GM21381 (cell line): ENCODE results near the gene ARL6.
A peak's percentile ranks its signal among the peaks of the same experiment; 100 is the strongest.
"Not testable (repeated sequence)": the region's sequence is repeated elsewhere in the genome, so short reads cannot be mapped to it uniquely, and the experiment has no call there.

Experiments used
- ATAC-seq: cut with Tn5 transposase; IDR thresholded peaks from one replicate; pipeline ENCODE4 v1.9.1; 2021; ENCODE audit warnings: mild to moderate bottlenecking, moderate library complexity; ENCODE audit not compliant: unreplicated experiment

The ARL6 gene

GRCh38 chr3:97821287-97821773 is 56.8 kb downstream of the ARL6 start:
- ATAC-seq: peak; percentile 42

- ATAC-seq: peak; percentile 99
Measured at GRCh38 chr3:97821774-97822358, 57.3 kb downstream of the ARL6 start, which contains the start of gene CRYBG3. Gene CRYBG3, plus strand, starts transcription at chr3:97822011. Its CDS starts 196 bp downstream, at chr3:97822207.

- peak; percentile 24 for ATAC-seq
Measured at GRCh38 chr3:97822359-97822775, 57.8 kb downstream of the ARL6 start.

GRCh38 chr3:97823046-97824004 is 58.8 kb downstream of the ARL6 start:
- no peak for ATAC-seq

GRCh38 chr3:97825101-97825500 is 60.5 kb downstream of the ARL6 start:
- no peak for ATAC-seq

- ATAC-seq: no peak
Measured at GRCh38 chr3:97827741-97828471, 63.3 kb downstream of the ARL6 start.

GRCh38 chr3:97829198-97829597 is 64.6 kb downstream of the ARL6 start:
- ATAC-seq: no peak

- ATAC-seq: no peak
Measured at GRCh38 chr3:97830638-97831037, 66.1 kb downstream of the ARL6 start.

- no peak for ATAC-seq
Measured at GRCh38 chr3:97831140-97831539, 66.6 kb downstream of the ARL6 start.

- ATAC-seq: not testable (repeated sequence)
Measured at GRCh38 chr3:97833184-97833583, 68.6 kb downstream of the ARL6 start.

- ATAC-seq: no peak
Measured at GRCh38 chr3:97835761-97836160, 71.2 kb downstream of the ARL6 start.

GRCh38 chr3:97838393-97838792 is 73.8 kb downstream of the ARL6 start:
- no peak for ATAC-seq

GRCh38 chr3:97839944-97840343 is 75.4 kb downstream of the ARL6 start:
- ATAC-seq: no peak

GRCh38 chr3:97841304-97841703 is 76.7 kb downstream of the ARL6 start:
- no peak for ATAC-seq

- ATAC-seq: no peak
Measured at GRCh38 chr3:97841956-97842355, 77.4 kb downstream of the ARL6 start.

- no peak for ATAC-seq
Measured at GRCh38 chr3:97848779-97849178, 84.2 kb downstream of the ARL6 start.
